Hematopoietic multipotent progenitor cell (in vitro differentiated cells): Measurements from ENCODE around the gene CAPN10. TPM values are rescaled to one million over a fixed set of nuclear protein-coding genes. Genes with fewer than 3 reads are reported as not detected.
"Not testable (repeated sequence)": the region's sequence is repeated elsewhere in the genome, so short reads cannot be mapped to it uniquely, and the experiment has no call there.

Experiments
- DNase-seq, 3 donors: peaks; one replicate each; pipeline ENCODE4 v3.0.0-alpha.2; 2011 to 2015; ENCODE audit warnings: low read depth in 2 of 3, low spot score in 2 of 3
- total RNA-seq: library from RNA; depleted of rRNA; stranded (reverse); fragments of >200 nt; gene quantifications from one replicate; pipeline ENCODE4 v1.2.3, GENCODE V29; 2012

CAPN10 gene, protein sequence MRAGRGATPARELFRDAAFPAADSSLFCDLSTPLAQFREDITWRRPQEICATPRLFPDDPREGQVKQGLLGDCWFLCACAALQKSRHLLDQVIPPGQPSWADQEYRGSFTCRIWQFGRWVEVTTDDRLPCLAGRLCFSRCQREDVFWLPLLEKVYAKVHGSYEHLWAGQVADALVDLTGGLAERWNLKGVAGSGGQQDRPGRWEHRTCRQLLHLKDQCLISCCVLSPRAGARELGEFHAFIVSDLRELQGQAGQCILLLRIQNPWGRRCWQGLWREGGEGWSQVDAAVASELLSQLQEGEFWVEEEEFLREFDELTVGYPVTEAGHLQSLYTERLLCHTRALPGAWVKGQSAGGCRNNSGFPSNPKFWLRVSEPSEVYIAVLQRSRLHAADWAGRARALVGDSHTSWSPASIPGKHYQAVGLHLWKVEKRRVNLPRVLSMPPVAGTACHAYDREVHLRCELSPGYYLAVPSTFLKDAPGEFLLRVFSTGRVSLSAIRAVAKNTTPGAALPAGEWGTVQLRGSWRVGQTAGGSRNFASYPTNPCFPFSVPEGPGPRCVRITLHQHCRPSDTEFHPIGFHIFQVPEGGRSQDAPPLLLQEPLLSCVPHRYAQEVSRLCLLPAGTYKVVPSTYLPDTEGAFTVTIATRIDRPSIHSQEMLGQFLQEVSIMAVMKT
- 36.6 TPM for total RNA-seq

DNA sequence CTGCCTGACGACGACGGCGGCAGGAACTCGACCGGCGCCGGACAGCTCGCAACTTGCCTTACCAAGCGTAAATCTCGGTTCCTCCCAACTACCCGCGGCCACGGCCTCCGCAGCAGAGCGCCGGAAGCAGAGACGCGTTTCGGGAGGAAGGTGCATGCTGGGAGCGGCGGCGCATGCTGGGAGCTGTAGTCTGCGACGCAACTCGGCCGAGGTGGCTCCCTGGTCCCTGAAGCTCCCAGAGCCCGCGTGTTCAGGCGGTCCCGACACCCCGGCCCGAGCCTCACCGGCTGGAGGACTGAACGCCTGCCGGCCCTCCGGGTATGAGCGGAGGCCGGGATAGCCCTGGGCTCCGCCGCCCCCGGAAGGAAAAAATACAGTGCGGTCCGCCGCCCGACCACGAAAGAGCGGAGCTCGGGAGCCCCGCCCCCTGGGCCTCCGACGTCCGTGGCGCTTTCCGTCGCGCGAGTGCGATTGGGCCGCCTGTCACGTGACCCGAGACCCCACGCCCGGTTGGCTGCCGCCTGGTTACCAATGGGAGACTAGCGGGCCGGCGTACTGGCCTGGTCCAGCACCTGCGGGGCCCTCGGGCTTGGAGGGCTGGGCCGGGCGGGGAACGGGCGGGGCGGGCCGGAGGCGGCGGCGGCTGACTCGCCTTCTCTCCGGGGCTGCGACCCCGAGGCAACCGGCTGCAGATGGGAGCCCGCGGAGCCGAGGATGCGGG, at the start of gene CAPN10:
TSS of gene CAPN10 (plus strand) at position 537 of the 721 bp plus-strand sequence. CDS start at position 715, 178 bp downstream.
- DNase-seq, result peak; percentile 90 to 95 (median 95)

DNA sequence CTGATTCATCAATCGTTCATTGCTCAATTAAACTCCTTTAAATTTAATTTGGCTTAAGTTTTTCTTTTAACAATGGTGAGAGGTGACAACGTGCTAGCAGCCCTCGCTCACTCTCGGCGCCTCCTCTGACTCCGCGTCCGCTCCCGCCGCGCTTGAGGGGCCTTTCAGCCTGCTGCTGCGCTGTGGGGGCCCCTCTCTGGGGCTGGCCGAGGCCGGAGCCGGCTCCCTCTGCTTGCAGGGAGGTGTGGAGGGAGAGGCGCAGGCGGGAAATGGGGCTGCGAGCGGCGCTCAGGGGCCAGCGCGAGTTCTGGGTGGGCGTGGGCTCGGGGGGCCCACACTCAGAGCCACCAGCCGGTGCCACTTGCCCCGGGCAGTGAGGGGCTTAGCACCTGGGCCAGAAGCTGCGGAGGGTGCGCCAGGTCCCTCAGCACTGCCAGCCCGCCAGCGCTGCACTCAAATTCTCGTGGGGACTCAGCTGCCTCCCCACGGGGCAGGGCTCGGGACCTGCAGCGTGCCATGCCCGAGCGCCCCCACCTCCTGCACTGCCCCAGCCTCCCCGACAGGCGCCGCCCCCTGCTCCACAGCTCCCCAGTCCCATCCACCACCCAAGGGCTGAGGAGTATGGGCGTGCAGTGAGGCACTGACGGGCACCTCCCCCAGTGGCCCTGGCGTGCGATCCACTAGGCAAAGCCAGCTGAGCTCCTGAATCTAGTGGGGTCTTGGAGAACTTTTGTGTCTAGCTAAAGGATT, 48.3 kb upstream of the CAPN10 start:
- no peak for DNase-seq

DNA sequence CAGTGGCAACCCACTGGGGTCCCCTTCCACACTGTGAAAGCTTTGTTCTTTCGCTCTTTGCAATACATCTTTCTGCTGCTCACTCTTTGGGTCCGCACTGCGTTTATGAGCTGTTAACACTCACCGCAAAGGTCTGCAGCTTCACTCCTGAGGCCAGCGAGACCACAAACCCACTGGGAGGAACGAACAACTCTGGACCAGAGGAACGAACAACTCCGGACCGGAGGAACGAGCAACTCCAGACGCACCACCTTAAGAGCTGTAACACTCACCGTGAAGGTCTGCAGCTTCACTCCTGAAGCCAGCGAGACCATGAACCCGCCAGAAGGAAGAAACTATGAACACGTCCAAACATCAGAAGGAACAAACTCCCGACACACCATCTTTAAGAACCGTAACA, 47.4 kb upstream of the CAPN10 start:
- not testable (repeated sequence) for DNase-seq

DNA sequence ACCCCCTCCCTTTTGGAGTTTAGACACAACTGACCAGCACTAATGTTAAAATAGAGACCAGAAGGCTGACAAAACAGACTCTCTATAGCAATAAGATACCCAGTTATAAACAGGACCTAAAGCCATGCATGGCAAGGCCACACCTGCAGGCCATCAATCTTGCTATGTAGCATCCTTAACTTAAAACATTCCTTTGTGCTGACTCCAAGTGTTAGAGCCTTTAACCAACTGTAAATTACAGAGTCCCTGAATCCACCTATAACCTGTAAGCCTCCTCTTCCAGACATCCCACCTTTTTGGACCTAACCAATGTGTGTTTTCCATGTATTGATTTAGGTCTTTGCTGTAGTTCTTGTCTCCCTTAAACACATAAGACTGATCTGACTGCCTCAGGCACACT, 46.6 kb upstream of the CAPN10 start:
- no peak for DNase-seq

DNA sequence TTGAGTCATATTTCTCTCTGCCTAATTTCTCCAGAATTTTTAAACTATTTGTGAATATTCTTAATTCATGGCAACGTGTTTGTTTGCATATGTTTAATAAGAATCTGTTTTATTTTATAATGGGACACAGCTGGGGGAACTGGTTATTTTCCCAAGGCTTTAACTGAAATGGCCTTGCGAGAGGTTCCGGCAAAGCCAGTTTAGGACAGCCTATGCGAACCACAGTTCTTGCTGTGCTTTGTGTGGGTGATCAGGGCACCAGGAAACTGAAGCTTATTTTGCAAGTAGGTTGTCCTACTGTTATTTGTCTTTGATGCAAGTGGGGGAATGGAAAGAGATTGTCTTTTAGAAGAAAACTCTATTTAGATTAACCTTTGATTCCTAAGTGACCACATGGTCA, 35.2 kb upstream of the CAPN10 start:
- no peak for DNase-seq

DNA sequence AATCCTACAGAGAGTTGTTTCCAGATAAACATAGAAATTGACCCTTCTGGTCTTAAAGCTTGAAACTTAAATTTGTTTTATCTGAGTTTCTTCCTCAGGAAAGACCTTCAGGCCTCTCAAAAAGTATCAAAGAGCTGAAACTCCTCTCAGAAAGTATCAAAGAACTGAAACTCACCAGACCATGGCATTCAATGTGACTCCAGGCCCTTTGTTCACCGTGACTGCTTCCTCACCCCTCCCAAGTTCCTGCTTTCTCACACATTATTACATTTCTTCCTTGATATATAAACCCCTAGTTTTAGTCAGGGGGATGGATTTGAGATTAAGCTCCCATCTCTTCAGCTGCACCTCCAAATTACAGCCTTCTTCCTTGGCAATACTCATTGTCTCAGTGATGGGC, 34.7 kb upstream of the CAPN10 start:
- no peak for DNase-seq

DNA sequence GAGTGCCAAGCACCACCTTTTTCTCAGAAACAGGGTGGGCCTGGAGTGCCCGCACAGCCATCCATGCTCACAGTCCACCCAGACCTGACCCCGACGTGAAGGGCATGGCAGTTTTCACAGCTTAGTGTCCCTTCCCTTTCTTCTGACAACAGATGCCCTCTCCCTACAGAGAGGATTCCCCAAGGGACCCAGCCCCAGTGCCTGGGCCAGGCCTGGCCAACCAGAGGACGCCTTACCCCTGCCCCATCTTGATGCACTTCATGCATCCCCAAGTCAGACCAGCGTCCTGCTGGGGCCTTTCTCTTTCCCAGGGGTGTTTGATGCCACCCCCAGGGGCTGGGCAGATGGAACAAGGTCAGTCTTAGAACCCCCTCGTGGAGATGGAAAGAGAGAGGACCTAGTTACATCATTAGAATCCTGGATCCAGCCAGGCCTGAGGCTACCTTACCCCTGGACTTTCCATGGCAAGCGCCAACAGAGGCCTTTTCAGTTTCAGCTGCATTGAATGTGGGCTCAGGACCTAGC, 32.5 kb upstream of the CAPN10 start:
- DNase-seq, result no peak

DNA sequence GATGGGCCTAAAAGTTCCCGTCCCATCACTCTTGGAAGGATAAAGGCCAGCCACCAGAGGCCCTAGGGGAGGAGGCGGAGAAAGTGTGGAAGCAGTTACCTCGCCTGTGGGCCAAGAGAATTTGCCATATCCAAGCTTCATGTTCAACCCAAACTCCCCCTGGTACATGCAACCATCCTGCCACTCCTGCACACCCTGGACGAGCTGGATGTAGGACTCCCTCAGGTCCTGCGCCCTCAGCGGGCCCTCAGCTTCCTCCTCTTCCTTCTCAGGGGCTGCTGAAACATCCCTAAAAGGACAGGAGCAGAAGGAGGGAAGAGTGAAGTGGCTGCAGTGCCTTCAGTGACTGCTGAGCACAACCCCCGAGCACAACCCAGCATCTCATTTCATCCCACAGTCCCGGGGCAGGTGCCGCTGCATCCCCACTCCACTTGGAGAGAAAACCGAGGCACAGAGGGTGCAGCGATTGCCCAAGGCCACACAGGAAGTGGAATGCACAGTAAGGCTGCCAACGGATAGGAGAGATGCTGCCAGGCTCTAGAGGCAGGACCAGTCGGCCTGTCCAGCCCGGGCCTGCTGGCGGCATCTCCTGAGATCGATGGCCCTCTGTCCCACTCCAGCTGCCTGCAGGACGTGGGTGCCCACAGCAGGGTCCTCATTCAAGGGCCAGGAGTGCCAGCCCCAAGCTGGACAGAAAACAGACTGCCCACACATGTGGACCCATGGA, 31.6 kb upstream of the CAPN10 start:
- DNase-seq, result no peak

DNA sequence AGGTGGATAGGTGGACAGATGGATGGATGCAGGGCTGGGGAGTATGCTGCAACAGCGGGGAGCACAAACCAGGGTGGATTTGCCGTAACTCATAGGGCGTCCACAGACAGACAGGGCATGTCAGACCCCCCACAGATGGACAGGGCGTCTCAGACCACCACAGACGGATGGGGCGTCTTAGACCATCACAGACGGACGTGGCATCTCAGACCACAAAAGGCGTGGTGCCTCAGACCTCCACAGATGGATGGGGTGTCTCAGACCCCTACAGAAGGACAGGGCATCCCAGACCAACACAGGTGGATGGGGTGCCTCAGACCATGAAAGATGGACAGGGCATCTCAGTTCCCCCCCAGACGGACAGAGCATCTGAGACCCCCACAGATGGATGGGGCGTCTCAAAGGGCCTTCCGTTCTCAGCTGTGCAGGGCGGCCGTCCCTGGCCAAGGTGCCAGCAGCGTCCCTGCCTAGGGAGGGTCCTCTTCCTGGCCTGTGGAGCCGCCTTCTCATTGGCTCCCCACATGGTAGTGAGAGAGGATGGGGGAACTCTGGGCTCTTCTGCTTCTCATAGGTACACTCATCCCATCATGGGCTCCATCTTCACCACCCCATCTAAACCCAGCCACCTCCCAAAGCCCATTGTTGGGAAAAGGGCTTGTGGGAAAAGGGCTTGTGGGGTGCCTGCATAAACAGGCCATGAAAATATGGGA, 30.8 kb upstream of the CAPN10 start:
- DNase-seq, result no peak

DNA sequence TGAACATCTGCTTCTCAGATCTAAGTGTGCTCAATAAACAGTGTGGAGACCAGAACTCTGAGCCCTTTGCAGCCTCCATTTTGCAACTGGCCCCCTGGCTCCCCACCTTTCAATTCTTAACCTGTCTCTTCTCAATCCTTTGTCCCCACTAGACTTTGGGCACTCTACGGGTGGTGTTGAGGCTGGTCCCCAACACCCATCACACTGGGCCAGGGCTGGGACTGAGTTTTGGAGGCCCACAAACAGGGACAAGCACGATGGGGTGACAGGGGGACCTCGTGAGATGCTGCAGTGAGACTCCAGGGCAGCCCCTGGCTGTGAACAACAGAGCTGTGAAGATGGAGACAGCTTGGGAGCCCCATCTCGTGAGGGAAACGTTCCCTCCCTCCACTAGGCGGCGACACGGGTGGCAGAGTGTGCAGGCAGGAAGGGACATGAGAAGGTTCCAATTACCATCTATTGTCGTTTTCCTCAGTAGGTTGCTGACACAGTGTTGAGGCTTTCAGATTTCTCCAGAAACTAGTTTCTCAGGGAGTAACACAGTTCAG, 29.9 kb upstream of the CAPN10 start:
- DNase-seq, result peak in 2 of 3 donors; percentile 61 to 71

DNA sequence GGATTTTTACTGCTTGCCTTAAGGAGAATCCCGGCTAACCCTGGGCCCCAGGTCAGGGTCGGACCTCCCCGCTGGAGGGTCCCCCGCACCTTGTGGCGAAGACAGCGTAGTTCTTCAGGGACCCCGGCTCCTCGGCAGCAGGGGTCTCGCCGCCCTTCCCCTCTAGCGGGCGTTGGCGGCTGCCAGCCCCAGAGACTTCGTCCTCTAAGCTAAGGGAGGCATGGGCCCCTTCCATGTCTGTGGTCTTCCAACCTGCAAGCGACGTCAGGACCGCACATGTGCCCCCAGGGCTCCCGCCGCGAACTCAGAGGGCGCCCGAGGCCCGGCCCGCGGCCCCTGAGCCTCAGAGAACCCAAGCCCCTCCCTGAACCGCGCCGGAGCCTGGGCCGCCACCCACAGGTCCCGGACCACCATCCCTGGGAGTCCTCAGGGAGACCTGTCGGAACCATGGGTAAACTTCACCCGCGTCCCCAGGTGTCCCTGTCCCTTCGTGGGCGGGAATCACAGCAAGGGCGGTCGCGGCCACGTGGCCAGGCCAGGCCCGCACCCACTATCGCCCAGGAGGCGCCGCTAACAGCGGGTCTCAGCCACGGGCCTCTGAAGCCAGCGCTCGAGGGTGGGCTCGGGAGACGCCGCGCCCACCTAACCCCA, 29.3 kb upstream of the CAPN10 start:
- peak in 1 of 3 donors; percentile 14 for DNase-seq

DNA sequence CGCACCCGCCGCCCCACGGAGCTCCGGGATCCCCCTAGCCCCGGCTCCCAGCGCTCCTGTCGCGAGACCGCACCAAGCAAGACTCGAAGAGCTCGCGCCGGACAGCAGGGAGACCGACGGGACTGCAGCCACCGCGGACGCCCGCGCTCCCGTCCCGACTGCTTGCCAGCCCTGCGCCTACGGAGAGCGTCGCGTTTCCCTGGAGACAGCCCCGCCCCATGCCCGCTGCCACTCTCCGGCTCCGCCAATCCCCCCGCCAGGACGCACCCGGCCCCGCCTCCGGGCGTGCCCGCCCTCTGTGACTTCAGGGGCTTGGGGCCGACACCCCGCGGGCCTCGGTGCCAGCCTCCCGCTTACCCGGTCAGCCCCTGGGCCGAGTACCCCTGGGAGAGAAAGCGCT, 28.7 kb upstream of the CAPN10 start, which contains the start of gene ANKMY1:
TSS of gene ANKMY1 (minus strand) at position 181 of the 400 bp plus-strand sequence. CDS start 653 bp downstream, outside the sequence.
- DNase-seq, result peak in 2 of 3 donors; percentile 68 to 73

DNA sequence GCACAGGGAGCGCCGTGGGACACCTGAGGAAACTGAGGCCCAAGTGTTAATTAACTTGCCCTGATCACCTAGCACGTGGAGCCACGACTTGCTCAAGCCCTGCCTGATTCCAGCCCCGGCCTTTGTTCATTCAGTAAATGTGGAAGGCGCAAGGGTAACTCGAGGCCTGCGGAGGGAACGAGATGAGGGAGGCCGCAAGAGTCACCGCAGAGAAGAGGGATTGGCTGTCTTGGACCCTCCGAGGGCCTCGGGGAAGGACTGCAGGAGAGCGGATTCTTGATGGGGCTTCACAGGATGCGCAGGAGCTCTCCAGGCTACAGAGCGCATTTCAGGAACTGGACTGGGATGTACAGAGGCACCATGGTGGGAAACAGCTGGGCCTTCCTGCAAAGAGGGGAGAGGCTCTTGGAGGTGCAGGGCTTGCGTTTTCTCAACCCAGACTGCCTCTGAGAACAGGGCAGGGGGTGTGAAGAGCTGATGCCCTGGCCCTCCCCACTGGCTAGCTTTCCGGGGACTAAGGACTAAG, 28.2 kb upstream of the CAPN10 start:
- no peak for DNase-seq

DNA sequence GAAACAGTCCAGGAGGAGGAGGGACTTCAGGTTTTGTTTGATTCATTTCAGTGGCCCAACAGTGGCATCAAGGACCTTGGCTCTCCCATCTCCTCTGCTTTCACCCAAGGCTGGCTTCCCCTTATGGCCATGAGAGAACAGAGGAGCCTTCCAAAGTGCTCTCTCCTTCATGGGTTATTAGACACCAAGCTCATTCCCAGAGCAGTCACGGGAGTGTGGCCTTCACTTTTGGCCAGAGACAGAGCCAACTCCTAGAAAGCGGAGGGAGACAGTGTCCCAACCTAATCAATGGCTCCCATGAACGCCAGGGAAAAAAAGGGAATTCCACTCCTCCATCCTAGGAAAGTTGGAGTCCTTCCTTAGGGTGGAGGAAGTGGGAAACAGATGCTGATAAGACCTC, 27.2 kb upstream of the CAPN10 start:
- no peak for DNase-seq

DNA sequence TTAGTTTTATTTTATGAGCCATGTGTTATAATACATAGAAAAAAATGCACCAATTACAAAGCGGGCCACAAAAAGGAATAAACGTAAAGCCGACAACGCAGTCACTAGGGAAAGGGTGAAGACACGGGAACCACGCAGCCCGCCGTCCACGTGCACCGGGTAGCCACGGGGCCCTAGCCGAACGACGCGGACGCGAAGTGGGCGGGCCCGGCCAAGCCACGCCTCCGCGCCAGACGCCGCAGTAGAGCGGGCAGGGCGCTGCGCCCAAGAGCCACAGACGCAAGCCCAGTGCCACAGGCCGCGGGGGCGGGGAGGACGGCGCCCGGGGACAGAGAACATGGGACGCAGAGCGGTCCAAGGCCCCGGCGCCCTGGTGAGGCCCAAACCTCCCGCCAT, 26.5 kb upstream of the CAPN10 start, which contains the start of gene DUSP28:
TSS of gene DUSP28 (plus strand) at position 274 of the 396 bp plus-strand sequence. CDS start 328 bp downstream, outside the sequence.
- peak; percentile 72 to 92 (median 89) for DNase-seq

DNA sequence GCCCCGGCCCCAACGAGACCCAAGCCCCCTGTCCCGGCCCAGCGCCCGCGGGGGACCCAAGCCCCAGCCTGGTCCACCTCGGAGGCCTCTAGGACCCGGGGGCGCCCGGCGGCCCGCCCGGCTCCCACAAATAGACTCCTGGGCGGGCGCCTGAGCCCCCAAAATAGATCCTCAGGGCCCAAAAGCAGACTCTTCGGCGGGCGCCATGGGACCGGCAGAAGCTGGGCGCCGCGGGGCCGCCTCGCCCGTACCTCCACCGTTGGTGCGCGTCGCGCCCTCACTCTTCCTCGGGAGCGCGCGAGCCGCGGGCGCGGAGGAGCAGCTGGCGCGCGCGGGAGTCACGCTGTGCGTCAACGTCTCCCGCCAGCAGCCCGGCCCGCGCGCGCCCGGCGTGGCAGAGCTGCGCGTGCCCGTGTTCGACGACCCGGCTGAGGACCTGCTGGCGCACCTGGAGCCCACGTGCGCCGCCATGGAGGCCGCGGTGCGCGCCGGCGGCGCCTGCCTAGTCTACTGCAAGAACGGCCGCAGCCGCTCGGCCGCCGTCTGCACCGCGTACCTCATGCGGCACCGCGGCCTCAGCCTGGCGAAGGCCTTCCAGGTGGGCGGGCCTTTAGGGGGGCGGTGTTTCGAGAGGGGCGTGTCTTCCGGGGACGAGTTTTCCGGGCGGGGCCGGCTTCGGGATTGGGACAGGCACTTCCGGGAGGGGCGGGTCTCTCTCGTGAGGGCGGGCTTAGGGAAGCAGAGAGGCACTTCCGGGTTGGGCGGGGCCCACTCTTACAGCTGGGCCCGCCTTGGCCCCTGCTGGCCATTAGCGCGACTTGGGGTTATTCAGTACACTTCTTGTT, 25.8 kb upstream of the CAPN10 start:
- peak; percentile 96 to 99 (median 98) for DNase-seq
